K562 (cell line): Measurements from ENCODE around the gene DCAF15.

Experiments
- NR2F6 ChIP-seq: fragments of 450-650 bp; formaldehyde crosslinking; IDR thresholded peaks from 2 replicates; pipeline ENCODE4 v1.4.0; 2020; ENCODE audit warnings: mild to moderate bottlenecking
- SMC3 ChIP-seq: conservative IDR thresholded peaks from 2 replicates; pipeline ENCODE4 v1.6.1; 2011; ENCODE audit warnings: low read depth, low read length, improper control_type of control experiment; ENCODE audit not compliant: insufficient read depth
- ZBTB7A ChIP-seq: IDR thresholded peaks from 2 replicates; pipeline ENCODE4 v1.6.1; 2011; ENCODE audit warnings: low read depth, mild to moderate bottlenecking, low read length, moderate library complexity, borderline replicate concordance; ENCODE audit not compliant: control insufficient read depth

GRCh38 chr19:13976446-13976845, 24.1 kb downstream of the DCAF15 start:
- TF ChIP-seq ZBTB7A (no peak), NR2F6 (CRISPR knock-in tag) (no peak), SMC3 (no peak)
